ENCODE results near the gene TACR3. TPM values are rescaled to one million over a fixed set of nuclear protein-coding genes. Genes with fewer than 3 reads are reported as not detected.
A peak's percentile ranks its signal among the peaks of the same experiment; 100 is the strongest.

The TACR3 gene, protein sequence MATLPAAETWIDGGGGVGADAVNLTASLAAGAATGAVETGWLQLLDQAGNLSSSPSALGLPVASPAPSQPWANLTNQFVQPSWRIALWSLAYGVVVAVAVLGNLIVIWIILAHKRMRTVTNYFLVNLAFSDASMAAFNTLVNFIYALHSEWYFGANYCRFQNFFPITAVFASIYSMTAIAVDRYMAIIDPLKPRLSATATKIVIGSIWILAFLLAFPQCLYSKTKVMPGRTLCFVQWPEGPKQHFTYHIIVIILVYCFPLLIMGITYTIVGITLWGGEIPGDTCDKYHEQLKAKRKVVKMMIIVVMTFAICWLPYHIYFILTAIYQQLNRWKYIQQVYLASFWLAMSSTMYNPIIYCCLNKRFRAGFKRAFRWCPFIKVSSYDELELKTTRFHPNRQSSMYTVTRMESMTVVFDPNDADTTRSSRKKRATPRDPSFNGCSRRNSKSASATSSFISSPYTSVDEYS
- total RNA-seq, result under 1 TPM in 1 of 4 donors, not detected in 3; 0.10 TPM

DNA sequence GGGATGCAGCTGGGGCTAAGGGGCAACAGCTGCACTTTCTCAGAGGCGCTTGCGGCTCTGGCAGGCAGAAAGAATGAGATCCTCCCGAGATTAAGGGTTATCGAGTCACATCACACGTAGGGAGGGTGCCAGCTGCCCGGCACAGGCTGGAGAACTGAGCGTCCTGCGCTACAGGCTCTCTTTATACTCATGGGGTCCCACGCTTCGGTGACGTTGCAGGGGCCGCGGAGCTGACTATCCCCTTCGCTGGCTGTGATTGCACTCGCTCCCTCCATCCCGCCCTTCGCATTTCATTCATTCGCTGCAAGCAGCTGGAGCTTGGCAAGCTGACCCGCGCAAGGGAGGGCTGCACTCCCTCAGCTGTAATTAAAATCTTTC lies at the start of gene TACR3:
TSS of gene TACR3 (minus strand) at position 156 of the 378 bp plus-strand sequence. CDS start 310 bp downstream, outside the sequence.
- Histone ChIP-seq H3K36me3 (no peaks in the 10 kb centered on the region), H3K4me1 (peaks cover 0 to 5% of the 10 kb centered on the region in 2 donors), H3K9me3 (no peaks in the 10 kb centered on the region), H3K4me3 (peak within 1 kb of the TSS; percentile 13 to 32 (median 24)), H3K27me3 (peaks cover 0 to 8% (median 5%) of the 10 kb centered on the region in 3 donors), H3K27ac (no peak within 1 kb of the TSS)
- in situ Hi-C loops (cut with MboI; ENCODE audit: low sequenced_read_pairs in 4 of 4), result no loop called here
- ATAC-seq (no peak), DNase-seq (no peak)
- TF ChIP-seq, protein P1, sequence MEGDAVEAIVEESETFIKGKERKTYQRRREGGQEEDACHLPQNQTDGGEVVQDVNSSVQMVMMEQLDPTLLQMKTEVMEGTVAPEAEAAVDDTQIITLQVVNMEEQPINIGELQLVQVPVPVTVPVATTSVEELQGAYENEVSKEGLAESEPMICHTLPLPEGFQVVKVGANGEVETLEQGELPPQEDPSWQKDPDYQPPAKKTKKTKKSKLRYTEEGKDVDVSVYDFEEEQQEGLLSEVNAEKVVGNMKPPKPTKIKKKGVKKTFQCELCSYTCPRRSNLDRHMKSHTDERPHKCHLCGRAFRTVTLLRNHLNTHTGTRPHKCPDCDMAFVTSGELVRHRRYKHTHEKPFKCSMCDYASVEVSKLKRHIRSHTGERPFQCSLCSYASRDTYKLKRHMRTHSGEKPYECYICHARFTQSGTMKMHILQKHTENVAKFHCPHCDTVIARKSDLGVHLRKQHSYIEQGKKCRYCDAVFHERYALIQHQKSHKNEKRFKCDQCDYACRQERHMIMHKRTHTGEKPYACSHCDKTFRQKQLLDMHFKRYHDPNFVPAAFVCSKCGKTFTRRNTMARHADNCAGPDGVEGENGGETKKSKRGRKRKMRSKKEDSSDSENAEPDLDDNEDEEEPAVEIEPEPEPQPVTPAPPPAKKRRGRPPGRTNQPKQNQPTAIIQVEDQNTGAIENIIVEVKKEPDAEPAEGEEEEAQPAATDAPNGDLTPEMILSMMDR (IDR thresholded peaks at IDR 0.05 in 4 of 5, conservative IDR thresholded peaks at IDR 0.05 in 1 of 5), result no peak
- TF ChIP-seq POLR2A (IDR thresholded peaks at IDR 0.05), result no peak
- intact Hi-C loops (cut with DNase I; ENCODE audit: low total_unique reads), result no loop called here

DNA sequence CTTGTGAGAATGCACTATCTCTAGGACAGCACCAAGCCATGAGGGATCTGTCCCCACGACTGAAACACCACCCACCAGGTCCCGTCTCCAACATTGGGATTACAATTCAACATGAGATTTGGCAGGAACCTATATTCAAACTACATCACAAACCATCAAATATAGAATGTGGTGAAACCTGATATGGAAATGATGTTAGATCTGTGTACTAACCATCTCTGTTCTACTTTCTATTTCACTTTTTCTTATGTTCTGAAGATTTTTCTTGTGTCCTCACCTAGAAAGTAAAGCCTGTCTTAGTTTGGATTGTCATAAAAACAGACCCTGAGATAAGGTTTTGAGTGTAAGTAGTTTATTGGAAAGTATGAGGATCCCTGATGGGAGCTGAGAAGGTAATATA lies 37.8 kb upstream of the TACR3 start:
- no peak for DNase-seq
- in situ Hi-C loops (cut with MboI; ENCODE audit: low sequenced_read_pairs in 4 of 4), result no loop called here

DNA sequence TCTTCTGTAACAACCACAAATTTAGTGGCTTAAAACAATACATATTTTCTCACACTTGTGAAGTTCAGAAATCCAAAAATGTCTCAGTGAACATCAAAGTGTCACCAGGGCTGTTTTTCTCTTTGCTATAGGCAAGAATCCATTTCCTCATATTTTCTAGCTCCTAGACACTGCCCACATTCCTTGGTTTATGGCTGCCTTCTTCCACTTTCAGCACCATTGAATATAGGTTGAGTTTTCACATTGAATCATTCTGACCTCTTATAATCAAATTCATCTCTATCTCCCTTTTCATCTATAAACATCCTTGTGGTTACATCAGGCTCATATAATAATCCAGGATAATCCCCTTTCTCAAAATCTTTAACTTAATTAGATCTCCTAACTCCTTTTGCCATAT lies 37.0 kb upstream of the TACR3 start:
- TF ChIP-seq POLR2A (IDR thresholded peaks at IDR 0.05), result no peak
- TF ChIP-seq, protein P1 (IDR thresholded peaks at IDR 0.05 in 4 of 5, conservative IDR thresholded peaks at IDR 0.05 in 1 of 5), result no peak
- intact Hi-C loops (cut with DNase I; ENCODE audit: low total_unique reads), result no loop called here
- Histone ChIP-seq H3K36me3 (no peaks in the 10 kb centered on the region), H3K4me3 (no peak overlapping the region), H3K9me3 (no peaks in the 10 kb centered on the region), H3K27ac (no peak overlapping the region), H3K4me1 (no peaks in the 10 kb centered on the region), H3K27me3 (no peaks in the 10 kb centered on the region)
- in situ Hi-C loops (cut with MboI; ENCODE audit: low sequenced_read_pairs in 4 of 4), result no loop called here
- ATAC-seq (no peak), DNase-seq (no peak)

More for the DNA sequence above, 37.8 kb upstream of the TACR3 start:
- intact Hi-C loops (cut with DNase I; ENCODE audit: low total_unique reads), result no loop called here
- no peak overlapping the region for H3K27ac ChIP-seq
- H3K9me3 ChIP-seq, result no peaks in the 10 kb centered on the region
- no peaks in the 10 kb centered on the region for H3K4me1 ChIP-seq
- H3K27me3 ChIP-seq, result no peaks in the 10 kb centered on the region
- no peak overlapping the region for H3K4me3 ChIP-seq
- no peaks in the 10 kb centered on the region for H3K36me3 ChIP-seq
- no peak for ATAC-seq
- TF ChIP-seq POLR2A (IDR thresholded peaks at IDR 0.05), result no peak
- TF ChIP-seq, protein P1 (IDR thresholded peaks at IDR 0.05 in 4 of 5, conservative IDR thresholded peaks at IDR 0.05 in 1 of 5), result no peak

DNA sequence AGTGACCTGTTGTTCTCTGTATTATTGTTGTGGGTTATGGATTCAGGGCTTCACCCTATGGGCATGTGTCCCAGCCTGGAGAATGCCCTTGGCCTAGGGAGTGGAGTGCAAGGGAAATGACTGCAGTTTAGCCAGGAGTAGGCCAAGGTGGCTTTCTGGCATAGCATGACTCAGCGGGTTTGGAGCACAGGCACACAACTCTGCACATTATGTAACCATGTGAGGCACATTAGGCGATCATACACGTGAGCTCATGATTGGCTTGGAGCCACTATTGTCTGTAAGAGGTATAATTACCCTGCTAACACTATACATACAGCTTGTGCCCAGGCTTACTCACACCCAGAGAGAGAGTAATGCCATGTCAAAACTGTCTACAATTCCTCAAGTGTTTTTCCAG lies 35.1 kb upstream of the TACR3 start:
- ATAC-seq, result peak in 1 of 2 donors; percentile 30
- no peaks in the 10 kb centered on the region for H3K36me3 ChIP-seq
- in situ Hi-C loops (cut with MboI; ENCODE audit: low sequenced_read_pairs in 4 of 4), result no loop called here
- no peaks in the 10 kb centered on the region for H3K4me1 ChIP-seq
- no peak for TF ChIP-seq POLR2A (IDR thresholded peaks at IDR 0.05)
- TF ChIP-seq, protein P1 (IDR thresholded peaks at IDR 0.05 in 4 of 5, conservative IDR thresholded peaks at IDR 0.05 in 1 of 5), result no peak
- no peaks in the 10 kb centered on the region for H3K27me3 ChIP-seq
- no peaks in the 10 kb centered on the region for H3K9me3 ChIP-seq
- DNase-seq, result no peak
- H3K27ac ChIP-seq, result no peak overlapping the region
- no peak overlapping the region for H3K4me3 ChIP-seq
- intact Hi-C loops (cut with DNase I; ENCODE audit: low total_unique reads), result no loop called here

Data from gastrocnemius medialis (tissue), 4 donors.